GM23248 (cell line): ENCODE measurements around the gene PRSS33.

Source experiments
- EZH2 ChIP-seq: fragments of 200-600 bp; sonication (generic); IDR thresholded peaks from 2 replicates; pipeline ENCODE4 v1.6.1; 2018; ENCODE audit warnings: antibody characterized with exemption, mild to moderate bottlenecking; ENCODE audit not compliant: insufficient read depth, poor library complexity, severe bottlenecking
- EZH2phosphoT487 ChIP-seq: fragments of 200-600 bp; sonication (generic); IDR thresholded peaks from 2 replicates; pipeline ENCODE4 v1.6.1; 2018; ENCODE audit warnings: antibody characterized with exemption, moderate library complexity, mild to moderate bottlenecking, low read depth; ENCODE audit not compliant: insufficient read depth

DNA sequence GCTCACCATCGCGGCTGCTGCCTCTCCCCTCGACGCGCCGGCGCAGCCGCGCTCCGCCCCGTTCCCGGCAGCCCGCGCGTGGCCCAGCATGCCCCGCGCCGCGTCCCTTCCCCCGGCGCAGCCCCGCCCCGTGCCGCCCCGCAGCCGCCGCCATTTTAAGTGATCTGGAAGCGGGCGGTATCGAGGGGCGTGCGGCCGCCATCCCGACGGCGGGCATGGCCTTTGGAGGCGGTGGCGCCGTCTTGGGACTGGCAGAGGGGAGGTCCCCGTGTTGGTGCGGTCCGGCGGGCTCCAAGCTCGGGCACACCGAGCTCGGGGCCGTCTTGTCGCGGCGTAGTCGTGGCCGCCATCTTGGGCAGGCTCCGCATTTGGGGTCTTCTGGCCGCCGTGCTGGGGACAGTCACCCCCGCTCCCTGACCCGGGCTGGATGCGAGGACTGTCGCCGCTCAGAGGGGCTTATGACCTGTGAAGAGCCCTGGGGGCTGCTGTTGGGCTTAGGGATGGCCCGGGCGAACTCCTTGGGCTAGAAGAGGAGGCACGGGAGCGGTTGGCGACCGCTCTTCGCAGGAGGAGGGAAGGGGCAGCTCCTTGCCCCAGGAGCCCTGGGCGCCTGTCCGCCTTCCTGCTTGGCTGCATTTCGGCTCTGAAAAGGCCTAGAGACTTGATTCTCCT lies 10.0 kb downstream of the PRSS33 start, which contains the start of gene ELOB:
- TF ChIP-seq EZH2 (no peak), EZH2phosphoT487 (no peak)
